Thyroid gland (tissue), 4 donors: Measurements from ENCODE around the gene SCTR.

Source experiments
- CTCF ChIP-seq, 6 experiments: fragments of 200-600 bp in 3 of 6; fragments of 450-650 bp in 3 of 6; sonication (generic) in 3 of 6; IDR thresholded peaks; one replicate each; pipeline ENCODE4 v1.5.1; 2016 to 2019; ENCODE audit warnings: antibody characterized with exemption in 6 of 6, mild to moderate bottlenecking in 2 of 6, inconsistent platforms in 1 of 6, moderate library complexity in 1 of 6
- POLR2A ChIP-seq, 2 donors: fragments of 450-650 bp; IDR thresholded peaks; one replicate each; pipeline ENCODE4 v1.6.1; 2017; ENCODE audit warnings: antibody characterized with exemption in 2 of 2, mild to moderate bottlenecking in 2 of 2, moderate library complexity in 1 of 2

DNA sequence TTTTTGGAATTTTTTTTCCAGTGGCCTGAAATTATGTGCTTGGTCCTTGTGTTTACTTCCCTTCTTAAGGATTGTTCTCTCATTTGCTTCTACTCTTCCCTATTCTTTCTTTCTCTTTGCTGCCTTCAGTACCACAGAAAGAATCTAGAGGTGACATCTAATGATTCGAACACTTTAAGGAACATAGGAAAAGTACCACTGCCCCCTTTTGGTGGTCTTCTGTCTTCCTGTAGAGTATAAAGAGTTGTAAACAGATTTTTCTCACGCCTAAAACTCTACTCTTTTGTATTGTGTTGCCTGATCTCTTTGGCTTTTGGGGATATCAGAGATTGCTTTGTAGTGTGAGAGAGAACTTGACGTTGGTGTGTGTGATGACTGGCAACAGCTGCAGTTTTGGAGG lies 7.0 kb upstream of the SCTR start:
- no peak for TF ChIP-seq CTCF (IDR thresholded peaks at IDR 0.05)
- TF ChIP-seq POLR2A (IDR thresholded peaks at IDR 0.05), result no peak
